Measurements from ENCODE around the gene REXO4.

- TF ChIP-seq CTCF (IDR thresholded peaks at IDR 0.05) (no peak), EP300 (IDR thresholded peaks at IDR 0.05) (no peak)
Observed at GRCh38 chr9:133367778-133368177, 50.0 kb downstream of the REXO4 start.

Data from suprapubic skin (tissue), 3 donors.